HG03460 (cell line): ENCODE measurements around the gene USP12.
A peak's percentile ranks its signal among the peaks of the same experiment; 100 is the strongest.

Experiments used
- ATAC-seq: cut with Tn5 transposase; IDR thresholded peaks from one replicate; pipeline ENCODE4 v1.9.1; 2021; ENCODE audit not compliant: unreplicated experiment

Gene USP12

DNA sequence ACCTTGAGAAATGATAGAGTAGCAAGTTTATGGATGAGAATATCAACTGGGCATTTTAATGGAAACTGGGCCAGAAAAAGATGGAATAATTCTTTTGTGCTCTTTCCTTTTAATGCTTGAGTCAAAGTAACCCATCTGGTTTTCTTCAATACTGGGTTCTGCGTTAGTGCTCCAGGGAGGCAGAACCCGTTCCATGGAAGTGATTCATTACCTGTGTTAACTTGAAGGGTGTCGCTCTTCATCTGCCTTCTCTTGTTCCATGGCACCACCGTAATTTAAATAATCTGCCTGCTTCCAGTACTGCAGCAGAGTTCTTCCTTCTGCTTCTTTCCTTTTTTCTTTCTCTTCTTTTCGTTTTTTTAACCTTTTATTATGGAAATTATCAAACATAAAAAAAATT, 14.7 kb upstream of the USP12 start:
- no peak for ATAC-seq

DNA sequence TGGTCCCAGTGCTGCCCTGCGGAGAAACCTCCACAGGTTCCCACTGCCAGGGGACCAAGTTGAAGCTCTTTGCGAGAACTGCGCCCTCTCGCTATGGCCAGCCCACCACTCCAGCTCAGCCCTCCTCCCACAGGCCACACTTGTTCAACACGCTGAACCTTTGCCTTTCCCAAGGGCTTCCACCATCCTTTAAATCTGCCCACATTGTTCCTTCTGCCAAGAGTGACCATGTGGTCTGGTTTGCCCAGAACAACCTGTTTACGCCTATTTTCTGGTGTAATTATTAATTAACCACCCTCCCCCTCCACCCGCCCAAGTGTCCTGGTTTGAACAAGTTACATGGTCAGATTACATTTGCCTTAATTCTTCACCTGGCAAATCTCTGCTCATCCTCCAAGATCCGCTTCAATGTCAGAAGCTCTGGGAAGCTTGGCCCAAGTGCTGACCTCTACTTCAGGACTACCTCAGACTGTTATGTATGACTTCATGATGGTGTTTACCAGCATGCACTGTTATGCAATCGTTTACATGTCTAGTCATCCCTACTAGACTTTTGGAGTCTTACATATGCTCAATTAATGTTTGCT, 12.0 kb upstream of the USP12 start:
- ATAC-seq: no peak

DNA sequence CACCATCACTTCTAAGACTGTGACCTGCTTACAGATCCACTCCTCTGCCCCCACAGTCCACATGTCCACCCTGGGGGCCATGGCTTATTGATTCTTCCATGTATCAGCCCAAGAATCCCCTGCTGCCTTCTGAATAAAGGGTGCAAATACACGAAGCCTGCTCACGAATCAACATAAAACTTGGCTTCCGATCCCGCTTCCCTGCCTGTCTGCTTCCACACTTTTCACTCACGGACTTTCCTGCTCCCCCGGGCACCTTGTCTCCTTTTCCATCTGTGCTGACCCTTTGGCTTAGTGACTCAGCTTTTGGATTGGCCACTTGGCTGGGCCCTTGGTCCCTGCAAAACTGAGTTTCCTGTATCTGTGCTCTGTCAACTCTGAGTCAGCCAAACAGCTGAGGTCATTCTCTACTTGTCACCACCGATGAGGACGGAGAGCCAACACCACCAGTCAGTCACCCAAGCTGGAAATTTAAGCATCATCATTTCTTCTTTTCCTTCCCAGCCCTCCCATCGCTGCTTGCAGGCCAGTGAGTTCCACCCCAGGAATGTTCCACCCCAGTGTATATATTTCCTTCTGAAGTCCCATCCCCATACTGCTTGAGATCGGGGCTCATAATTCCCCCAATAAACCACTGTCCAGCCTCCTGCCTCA, 11.4 kb upstream of the USP12 start:
- no peak for ATAC-seq

DNA sequence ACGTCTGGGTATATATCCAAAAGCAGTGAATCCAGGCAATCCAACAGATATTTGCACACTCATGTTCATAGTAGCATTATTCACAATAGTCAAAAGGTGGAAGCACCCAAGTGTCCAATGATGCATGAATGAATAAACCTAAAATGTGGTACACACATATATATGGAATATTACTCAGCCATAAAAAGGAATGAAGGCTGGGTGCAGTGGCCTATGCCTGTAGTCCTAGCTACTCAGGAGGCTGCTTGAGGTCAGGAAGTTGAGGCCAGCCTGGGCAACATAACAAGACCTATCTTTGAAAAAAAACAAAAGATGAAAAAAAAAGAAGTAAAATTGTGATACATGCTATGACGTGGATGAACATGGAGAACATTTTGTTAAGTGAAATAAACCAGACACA, 10.4 kb upstream of the USP12 start:
- ATAC-seq: no peak

DNA sequence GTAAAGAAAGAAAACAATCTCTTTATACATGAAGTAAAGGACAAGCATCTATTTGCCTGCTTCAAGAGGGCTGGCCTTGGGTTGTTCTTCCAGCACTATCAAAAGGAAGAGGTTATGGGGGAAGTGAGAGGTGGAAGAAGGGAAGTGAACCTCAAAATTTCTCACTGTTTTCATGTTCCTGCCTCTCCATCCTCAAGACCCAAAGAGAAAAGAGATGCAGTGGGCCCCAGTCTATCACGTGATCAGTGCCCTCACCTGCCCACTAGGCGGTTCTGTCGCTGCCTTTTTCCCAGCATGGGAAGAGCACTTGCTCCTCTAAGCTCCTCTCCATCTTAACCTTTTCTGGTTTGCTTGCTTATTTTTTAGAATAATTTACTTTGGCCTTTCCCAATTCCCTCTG, 6.2 kb upstream of the USP12 start:
- no peak for ATAC-seq

DNA sequence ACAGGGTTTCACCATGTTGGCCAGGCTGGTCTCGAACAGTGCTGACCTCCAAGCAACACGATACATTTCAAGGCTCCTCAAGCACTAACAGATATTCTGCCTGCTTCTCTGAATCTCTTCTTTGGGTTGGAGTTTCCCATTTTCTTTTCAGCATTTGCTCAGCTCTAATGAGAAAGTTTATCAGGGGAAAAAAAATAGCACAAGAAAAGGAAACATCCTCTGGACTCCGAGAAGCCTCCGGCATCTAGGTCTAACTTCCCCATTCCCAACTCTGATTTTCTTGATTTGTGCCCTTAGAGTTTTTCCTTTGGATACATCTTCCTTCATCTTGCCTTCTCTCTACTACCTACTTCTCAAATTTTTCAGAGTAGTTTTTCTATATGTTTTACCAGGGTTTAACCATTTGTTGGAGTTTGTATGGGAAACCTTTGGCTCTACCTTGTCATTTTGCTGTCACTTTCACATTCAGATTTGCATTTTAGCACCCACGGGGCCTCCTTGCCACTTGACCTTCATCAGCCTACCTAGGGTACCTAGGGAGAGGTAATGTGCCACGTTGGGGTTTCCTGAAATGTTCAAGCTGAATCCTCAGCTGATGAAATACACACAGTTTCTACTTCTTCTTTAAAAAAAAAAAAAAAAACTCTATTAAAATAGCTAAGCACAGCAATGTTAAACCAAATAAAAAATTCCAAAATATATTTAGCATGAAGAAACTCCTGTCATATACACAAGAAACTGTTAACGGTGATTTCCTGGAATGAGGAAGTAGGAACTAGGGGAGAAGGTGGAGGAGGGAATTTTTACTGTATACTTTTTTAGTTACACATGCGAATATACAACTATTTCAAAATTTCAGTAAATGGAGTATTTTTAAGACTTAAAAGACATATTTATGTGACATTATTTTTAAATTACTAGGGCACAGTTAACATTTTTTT, 5.1 kb upstream of the USP12 start:
- no peak for ATAC-seq

DNA sequence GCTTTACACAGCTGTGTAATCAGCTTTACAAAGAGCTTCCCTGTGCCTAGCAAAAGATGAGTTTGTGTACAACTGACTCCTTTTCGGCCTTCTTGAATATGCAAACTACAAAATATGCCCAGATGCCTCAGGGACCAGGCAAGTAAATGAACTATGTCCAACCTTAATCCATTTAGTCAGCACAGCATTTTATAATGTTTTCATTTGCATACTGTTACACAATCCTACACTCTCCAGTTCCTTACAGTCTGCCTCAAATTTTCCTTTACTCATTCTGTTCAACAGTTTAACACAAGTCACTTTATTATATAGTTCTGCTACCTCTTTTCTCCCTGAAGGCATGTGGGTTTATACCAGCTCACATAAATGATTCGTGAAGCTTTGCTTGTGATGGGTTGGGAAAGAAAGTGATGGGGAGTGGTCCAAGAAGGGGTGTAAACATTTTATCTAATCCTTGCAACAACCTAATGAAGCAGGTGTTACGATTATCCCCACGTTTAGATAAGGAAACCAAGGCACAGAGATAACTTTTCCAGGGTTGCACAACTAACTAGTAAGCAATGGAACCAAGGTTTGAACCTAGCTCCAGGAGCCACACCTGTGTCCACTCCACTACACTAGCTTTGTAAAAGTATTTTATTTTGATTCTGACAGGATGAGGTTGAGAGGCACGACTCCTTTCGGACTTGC, 3.3 kb upstream of the USP12 start:
- ATAC-seq: no peak

DNA sequence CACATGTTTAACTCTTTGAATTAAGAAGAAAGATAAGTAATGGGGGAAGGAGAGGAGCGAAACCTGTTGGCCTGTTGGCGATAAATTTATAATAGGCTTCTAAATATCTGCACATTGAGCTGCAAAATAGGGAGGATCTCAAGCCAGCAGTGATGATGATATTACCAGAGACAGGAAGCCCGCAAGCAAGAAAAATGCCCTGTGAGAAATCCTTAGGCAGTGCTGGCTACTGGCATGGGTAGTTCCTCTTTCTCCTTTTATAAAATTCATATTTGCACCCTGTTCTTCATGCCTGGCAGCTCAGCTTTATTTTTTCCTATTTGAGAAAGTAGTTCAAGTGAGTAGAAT, 858 bp upstream of the USP12 start:
- ATAC-seq: no peak

DNA sequence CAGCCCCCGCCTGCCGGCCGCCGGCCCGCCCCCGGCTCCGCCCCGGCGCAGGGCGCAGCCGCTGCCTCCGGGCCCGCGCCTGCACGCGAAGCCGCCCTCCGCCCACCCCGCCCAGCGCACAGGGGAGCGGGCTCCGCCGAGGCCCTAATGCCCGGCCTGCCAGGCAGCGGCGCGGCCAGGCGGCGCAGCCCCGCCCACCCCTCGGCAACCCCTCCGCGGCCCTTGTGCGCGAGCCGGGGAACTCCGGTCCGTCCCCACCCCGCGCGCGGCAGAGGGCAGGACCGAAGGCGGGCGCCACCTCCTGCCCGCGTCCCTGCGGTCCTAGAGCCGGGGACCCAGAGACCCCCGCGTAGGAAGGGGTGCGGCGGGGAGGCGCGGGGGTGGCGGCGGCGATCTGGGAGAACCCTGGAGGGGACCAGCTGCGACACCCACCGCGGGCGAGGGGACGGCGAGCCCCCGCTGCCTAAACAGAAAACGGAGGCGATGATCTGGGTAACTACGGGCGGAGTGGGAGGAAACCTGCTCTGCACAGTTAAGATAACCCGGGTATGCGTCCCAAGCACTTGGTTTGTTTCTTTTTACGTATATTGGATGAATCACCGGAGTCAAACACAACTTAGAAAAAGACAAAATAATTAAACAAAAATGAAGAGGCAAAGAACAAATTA, 350 bp upstream of the USP12 start:
- peak; percentile 68 for ATAC-seq

DNA sequence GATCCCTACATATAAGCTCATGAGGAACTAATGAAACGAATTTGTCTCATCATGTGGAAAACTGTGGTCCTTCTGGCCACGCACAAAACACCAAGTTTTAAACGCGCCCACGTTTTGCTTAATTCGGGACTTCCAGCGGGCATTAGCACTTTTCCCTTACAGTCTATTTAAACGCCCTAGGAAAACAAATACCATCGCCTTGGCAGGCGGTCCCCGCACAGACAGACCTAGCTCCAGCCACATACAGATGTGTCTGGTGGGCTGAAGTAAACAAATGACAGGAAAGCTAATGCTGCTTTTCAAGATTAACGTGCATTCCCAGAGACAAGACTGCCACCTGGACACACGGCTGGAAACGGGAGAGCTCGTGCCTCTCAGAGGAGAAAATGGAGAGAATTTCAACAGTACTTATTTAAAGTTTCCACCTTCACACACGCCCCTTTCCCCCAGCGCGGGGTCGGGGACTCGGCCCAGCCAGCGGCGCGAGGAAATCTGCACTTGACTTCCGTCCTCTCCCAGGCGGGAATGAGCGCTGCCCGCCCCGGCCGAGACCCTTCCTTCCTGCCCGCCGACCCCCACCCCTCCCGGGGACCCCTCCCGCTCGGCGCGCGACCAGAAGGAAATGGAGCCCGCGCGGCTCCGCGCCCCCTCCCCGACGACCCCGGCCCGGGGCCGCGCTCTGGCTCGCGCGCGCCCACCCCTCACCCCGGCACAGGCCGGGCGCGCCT, 931 bp downstream of the USP12 start:
- ATAC-seq: peak; percentile 6

DNA sequence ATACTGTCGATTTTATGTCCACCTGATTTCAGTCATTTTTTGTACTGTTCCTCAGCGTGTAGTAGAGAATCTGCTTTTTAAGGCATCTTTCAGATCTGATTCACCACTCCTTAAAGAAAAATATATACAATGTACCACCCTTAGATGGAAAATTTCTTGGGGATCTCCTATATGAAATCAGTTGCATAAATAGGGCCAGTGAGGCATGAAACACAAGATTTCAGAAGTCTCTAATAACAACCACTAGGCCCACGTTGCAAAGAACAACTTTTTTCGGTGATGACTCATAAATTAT, 1.4 kb downstream of the USP12 start:
- no peak for ATAC-seq

DNA sequence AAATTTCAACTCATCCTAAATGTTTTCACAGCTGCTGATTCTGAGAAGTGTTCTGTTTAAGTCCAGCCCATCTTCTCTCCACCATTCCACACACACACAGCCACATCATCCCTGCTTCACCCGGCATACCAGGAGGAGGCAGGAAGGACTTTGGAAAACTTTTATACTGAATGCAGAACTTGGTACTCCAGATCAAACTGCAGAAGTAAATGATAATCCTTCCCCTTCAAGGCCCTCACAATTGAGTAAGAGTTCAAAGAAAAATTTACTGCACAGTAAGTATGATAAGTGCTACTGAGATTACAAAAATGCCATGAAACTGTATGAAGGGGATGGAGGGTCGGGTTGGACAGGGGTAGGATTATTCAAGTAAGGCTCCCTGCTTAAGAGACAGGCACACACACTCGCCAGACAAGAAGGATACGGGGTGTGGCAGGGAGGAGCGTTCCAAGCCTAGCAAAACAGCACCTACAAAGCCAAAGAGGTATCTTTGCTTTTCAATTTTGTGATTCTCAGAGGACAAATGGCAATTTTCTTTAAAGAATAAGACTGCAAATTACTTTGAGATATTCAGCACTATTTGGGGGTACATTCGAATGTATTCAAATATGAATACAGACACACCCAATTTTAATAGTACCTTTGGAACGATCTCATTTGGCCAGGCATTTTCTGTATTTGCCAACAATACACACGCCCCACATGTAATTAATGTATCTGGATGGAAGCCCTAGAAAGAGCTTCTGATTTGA, 2.5 kb downstream of the USP12 start:
- ATAC-seq: no peak

DNA sequence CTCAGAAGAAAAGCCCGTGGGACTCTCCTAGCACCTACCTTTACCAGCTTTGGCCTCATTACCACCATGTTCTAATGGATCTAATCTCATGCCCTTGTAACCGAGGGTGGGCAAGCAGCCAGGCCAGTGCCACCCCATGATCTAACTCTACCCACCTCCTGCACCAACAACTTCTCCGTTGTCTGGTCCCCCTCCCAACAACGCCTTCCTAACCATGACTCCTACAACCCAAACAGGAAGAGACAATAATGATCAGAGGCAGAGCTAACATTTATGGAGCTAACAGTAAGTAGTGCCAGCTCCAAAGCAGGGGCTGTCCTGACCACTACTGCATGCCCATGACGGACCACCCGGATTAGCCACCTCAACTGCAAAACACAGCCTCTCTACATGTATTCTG, 3.5 kb downstream of the USP12 start:
- ATAC-seq: no peak

DNA sequence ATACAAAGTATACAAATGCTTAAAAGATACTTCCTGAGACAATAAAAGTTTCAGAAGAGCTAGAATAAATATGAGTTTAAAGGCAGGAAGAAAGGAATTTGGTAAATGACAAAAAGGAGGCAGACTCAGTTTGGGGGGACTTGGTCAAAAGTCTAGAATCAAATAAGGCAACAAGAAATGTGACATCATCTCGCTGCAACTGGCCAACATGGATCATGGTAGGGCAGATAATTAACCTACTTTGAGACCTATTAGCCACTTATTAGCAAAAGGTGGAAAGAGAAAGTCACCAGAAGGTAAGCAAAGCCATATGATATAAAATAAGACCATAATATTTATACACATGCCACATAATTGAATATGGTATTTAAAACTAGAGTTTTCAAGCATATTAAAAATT, 5.3 kb downstream of the USP12 start:
- no peak for ATAC-seq

DNA sequence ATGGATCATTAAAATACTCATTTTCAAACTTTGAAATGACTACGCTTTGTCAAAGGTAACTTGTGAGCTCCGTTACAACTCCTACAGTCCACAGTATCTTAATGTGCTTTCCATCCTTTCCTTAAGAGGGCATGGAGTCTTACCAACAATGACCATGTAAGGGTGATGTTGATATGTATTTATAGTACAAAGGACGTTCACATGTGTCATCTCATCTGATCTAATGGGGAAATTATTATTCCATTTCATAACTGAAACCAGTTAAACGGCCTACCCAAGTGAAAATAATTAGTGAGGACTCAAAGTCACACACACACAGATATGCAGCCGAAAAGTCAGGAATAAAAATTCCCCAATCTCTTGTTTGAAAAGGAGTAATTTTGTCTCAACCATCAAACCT, 9.6 kb downstream of the USP12 start:
- ATAC-seq: no peak

DNA sequence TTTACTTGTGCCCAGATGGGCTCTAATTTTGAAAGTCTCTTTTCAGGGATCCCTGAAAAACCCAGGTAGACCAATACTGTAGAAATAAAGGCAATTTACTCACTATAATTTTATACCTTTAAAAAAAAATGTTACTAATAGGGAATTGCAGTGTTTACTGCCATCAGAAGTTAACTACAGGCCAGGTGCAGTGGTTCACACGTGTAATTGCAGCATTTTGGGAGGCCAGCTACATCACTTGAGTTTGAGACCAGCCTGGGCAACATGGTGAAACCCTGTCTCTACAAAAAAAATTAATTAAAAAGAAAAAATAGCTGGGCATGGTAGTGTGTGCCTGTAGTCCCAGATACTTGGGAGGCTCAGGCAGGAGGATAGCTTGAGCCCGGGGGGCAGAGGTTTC, 10.2 kb downstream of the USP12 start:
- ATAC-seq: no peak

DNA sequence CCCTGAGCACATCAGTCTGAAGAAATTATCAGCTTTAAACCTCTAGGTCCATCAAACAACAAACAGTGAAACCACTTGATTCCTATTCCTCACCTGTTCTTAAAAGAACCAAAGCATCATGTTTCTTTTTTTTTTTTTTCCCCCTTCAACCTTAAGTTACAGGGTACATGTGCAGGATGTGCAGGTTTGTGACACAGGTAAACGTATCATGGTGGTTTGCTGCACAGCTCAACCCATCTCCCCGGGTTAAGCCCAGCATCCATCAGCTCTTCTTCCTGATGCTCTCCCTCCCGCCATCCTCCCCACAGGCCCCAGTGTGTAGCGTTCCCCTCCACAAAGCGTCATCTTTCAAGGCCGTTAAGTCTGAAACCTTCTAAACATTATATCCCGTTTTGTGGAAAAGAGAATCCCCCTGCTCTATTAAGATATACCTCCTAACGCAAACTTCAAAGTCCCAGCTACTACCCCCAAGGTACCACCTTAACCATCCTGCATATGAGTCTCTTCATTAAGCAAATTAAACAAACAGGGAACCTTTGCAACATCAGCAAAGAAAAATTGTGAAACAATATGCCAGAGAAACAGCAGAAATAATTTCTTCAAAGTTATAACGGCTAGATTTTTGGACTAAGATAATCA, 10.8 kb downstream of the USP12 start:
- no peak for ATAC-seq

DNA sequence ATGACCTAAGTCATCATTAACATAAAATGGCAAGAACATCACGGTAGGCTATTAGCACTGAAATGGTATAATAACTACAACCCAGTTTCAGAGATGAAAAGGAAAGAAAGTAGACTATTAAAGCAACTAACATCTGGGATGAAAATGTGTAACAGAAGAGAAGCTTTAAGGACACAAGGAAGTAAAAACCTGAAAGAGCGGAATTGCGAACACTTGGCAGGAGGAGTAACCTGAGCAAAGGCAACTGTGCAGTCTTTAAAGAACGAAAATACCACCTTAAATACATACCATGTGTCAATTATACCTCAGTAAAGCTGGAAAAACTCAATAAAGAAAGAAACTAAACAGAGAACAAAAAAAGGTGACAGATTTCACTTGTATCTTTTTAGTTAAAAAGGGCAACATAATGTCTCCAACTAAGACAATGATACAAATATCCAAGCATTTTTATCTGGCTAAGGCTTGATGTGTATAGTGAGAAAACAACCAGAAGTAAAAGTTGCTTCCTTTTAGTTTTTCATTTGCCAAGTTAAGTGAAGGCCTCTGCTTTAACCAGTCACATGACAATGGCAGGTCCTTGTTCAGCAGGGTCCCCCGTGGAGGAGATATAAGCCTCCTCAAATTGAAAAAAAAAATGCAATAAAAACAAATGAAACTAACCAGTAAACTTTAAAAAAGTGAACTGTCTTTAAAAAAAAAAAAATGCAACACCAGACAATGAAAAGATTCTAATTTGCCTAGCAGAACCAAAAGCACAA, 11.6 kb downstream of the USP12 start:
- no peak for ATAC-seq

DNA sequence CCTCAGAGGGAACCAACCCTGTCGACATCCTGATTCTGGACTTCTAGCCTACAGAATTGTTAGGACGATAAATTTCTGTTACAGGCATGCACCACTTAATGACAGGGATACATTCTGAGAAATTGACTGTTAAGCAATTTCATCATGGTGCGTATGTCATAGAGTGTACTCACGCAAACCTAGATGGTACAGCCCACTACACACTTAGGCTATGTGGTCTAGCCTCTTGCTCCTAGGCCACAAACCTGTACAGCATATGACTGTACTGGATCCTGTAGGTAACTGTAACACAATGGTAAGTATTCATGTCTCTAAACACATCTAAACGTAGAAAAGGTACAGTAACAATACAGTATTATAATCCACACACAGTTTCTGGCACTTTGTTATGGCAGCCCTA, 13.3 kb downstream of the USP12 start:
- no peak for ATAC-seq
